SJSA1 (cell line): Measurements from ENCODE around the gene LMOD3. TPM values are rescaled to one million over a fixed set of nuclear protein-coding genes. Genes with fewer than 3 reads are reported as not detected.

Experiments
- total RNA-seq: library from RNA; depleted of rRNA; stranded (reverse); fragments of >200 nt; shearing (Covaris generic); gene quantifications from 2 replicates; pipeline ENCODE4 v1.2.3, GENCODE V29; 2014; rRNA removed

LMOD3 gene
- total RNA-seq, 1 experiment from 2014 or later = not detected

Other genes starting within 250 kb of the LMOD3 start
- gene TAFA4, start 190.0 kb downstream of the LMOD3 start, total RNA-seq = not detected in 2 replicates
- gene EOGT, start 108.9 kb downstream of the LMOD3 start, total RNA-seq = 23.3 and 43.0 TPM in 2 replicates
- gene TMF1, start 70.3 kb downstream of the LMOD3 start, total RNA-seq = 11.8 and 19.5 TPM in 2 replicates
- gene UBA3, start 42.2 kb downstream of the LMOD3 start, total RNA-seq = 63.6 and 76.4 TPM in 2 replicates
- gene ARL6IP5, start 37.7 kb downstream of the LMOD3 start, total RNA-seq = 49.8 and 57.3 TPM in 2 replicates